ENCODE data around the gene FAM53A.

The FAM53A gene

DNA sequence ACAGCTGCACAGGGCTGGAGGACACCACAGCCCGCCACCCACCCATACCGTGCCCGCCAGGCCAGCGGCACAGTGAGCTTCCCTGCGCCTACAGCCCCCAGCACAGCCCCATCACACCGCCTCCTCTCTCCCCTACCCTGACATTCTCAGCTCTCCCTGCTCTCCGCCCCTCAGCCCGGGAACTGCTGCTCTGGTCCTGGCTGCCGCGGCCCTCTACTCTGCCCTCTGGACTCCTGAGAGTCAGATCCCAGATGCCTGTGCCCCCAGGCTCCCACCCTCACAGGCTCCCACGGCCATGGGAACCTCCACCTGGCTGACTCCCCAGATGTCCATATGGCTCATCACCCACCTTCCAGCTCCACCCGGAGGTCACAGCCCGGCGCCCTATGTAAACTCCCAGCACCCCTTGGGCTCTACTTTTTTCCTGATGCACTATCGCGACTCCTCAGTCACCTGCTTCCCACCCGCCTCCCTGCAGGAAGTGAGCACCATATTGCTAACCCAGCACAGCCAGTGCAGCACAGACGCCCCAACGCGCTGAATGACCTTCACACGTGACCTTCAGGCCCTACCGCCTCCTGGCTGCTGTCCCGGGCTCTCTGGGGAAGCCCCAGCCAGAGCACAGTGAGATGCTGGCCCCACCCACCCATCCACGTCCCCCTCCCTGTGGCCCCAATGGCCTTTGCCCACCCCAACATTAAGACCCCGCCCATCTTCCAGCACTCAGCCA lies 23.0 kb downstream of the FAM53A start:
- no peak for TF ChIP-seq CTCF (IDR thresholded peaks at IDR 0.05; ENCODE audit: low read depth, low read length)
- DNase-seq (ENCODE audit: low read depth, low spot score), result no peak
- no peak overlapping the region for H3K4me3 ChIP-seq (ENCODE audit: low read depth, low read length)
- in situ Hi-C loops (cut with HindIII; ENCODE audit: low sequenced_read_pairs), result no loop called here

DNA sequence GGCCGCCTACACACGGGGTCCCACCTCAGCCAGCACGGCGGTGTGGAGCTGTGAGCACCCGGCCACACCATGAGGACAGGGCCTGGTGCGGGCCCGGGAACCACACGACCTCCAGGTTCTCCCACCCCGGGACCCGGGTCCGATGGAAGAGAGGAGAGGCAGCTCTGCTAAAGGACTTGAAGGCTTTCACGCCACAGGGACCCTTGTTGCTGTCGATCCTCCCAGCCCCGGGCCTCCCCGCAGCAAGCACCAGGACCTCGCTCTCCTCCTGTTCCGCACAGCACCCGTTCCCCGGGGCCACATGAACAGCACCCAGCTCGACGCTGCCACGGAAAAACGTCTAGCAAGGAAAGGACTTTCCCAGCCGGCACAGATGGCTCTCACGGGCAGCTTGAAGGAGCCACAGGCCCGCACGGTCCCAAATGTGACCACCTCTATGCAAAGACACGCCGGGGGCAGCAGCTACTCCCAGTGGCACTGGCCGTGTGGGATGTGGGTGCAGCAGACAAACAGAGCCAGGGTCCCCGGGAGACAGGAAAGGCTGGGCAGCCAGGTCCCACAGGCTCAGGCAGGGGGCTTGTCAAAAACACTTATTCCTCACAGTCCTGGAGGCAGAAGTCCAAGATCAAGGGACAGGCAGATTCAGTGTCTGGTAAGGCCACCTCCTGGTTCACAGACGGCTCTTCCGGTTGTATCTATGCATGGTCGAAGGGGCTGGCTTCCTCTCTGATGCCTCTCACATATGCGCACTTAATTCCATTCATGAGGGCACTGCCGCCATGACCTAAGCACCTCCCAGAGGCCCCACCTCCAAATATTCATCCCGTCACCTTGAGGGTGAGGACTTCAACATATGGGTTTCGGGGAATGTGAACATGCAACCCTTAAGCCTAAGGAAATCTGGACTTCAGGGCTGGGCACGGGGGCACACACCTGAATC lies 24.7 kb downstream of the FAM53A start:
- no peak for TF ChIP-seq CTCF (IDR thresholded peaks at IDR 0.05; ENCODE audit: low read depth, low read length)
- no peak for DNase-seq (ENCODE audit: low read depth, low spot score)
- in situ Hi-C loops (cut with HindIII; ENCODE audit: low sequenced_read_pairs), result no loop called here
- no peak overlapping the region for H3K4me3 ChIP-seq (ENCODE audit: low read depth, low read length)

- no peak overlapping the region for H3K4me3 ChIP-seq (ENCODE audit: low read depth, low read length)
- in situ Hi-C loops (cut with HindIII; ENCODE audit: low sequenced_read_pairs), result no loop called here
These were observed 25.5 kb downstream of the FAM53A start for GRCh38 chr4:1658581-1658980.

DNA sequence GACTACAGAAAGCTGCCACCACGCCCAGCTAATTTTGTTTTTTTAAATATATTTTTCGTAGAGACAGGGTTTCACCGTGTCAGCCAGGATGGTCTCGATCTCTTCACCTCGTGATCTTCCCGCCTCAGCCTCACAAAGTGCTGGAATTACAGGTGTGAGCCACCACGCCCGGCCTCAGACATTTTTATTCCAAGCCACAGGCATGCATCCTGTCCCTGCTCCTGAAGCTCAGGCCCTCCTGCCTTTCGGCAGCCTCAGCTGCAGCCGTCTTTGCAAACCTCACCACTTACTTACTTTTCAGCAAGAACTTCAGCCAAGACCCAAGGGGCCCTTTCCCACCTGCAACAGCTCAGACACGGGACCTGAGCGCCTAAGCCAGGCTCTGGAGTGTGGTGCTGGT lies 26.0 kb downstream of the FAM53A start:
- DNase-seq (ENCODE audit: low read depth, low spot score), result no peak
- H3K4me3 ChIP-seq (ENCODE audit: low read depth, low read length), result no peak overlapping the region
- in situ Hi-C loops (cut with HindIII; ENCODE audit: low sequenced_read_pairs), result no loop called here
- no peak for TF ChIP-seq CTCF (IDR thresholded peaks at IDR 0.05; ENCODE audit: low read depth, low read length)

More at GRCh38 chr4:1658581-1658980, 25.5 kb downstream of the FAM53A start:
- DNase-seq (ENCODE audit: low read depth, low spot score), result no peak
- TF ChIP-seq CTCF (IDR thresholded peaks at IDR 0.05; ENCODE audit: low read depth, low read length), result no peak

GRCh38 chr4:1656986-1657385 lies 27.1 kb downstream of the FAM53A start:
- no peak for DNase-seq (ENCODE audit: low read depth, low spot score)
- in situ Hi-C loops (cut with HindIII; ENCODE audit: low sequenced_read_pairs), result no loop called here
- no peak overlapping the region for H3K4me3 ChIP-seq (ENCODE audit: low read depth, low read length)
- no peak for TF ChIP-seq CTCF (IDR thresholded peaks at IDR 0.05; ENCODE audit: low read depth, low read length)

- no peak for TF ChIP-seq CTCF (IDR thresholded peaks at IDR 0.05; ENCODE audit: low read depth, low read length)
- H3K4me3 ChIP-seq (ENCODE audit: low read depth, low read length), result no peak overlapping the region
- DNase-seq (ENCODE audit: low read depth, low spot score), result no peak
- in situ Hi-C loops (cut with HindIII; ENCODE audit: low sequenced_read_pairs), result no loop called here
These were observed 28.0 kb downstream of the FAM53A start for GRCh38 chr4:1656132-1656531.
